ENCODE measurements around the gene SLC25A10.

The SLC25A10 gene

DNA sequence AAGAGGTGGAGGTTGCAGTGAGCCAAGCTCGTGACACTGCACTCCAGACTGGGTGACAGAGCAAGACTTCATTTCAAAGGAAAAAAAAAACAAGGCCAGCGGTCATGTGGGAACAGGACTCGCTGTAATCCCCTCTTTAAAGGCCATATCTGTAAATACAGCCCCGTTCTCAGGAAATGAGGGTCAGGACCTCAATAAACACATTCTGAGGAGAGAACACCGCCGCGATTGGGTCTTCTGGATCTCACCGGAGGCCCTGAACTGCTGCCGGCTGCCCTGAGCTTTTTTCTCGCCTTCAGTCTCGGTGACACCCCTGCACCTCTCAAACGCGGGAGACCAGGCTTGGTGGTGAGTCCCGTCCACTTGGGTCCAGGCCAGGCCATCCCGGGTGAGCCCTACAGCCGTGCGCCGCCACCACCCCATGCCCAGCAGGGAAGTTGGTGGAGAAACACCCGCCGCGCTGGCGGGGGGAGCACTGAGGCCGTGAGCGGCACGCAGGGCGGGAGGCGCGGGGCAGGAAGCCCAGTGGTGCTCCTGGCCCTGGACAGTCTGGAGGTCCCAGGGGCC, 28.4 kb downstream of the SLC25A10 start:
- H3K4me2 ChIP-seq (ENCODE audit: low read depth, low read length) = no peak overlapping the region
- no peaks in the 10 kb centered on the region for H3K9me2 ChIP-seq (replicated peaks; ENCODE audit: insufficient read depth, low read length)
- H3F3A ChIP-seq (ENCODE audit: insufficient read depth, low read length) = no peaks in the 10 kb centered on the region
- H4K20me1 ChIP-seq (ENCODE audit: insufficient read depth, low read length) = no peaks in the 10 kb centered on the region
- 0 out of 2 replicates have a peak, but pooled peaks cover 6% of the 10 kb centered on the region for H3K4me1 ChIP-seq (ENCODE audit: low read length)
- H3K27ac ChIP-seq (ENCODE audit: low read length) = no peak overlapping the region
- no peaks in the 10 kb centered on the region for H3K9me3 ChIP-seq (replicated peaks; ENCODE audit: insufficient read depth, low read length)
- DNase-seq = no peak
- TF ChIP-seq EZH2phosphoT487 (IDR thresholded peaks at IDR 0.05; ENCODE audit: low read length) = no peak
- no peak for TF ChIP-seq EZH2 (optimal IDR thresholded peaks at IDR 0.05; ENCODE audit: low read depth, low read length)
- TF ChIP-seq CTCF (IDR thresholded peaks at IDR 0.05; ENCODE audit: low read length) = no peak
- H3K36me3 ChIP-seq (replicated peaks; ENCODE audit: insufficient read depth, low read length) = no peaks in the 10 kb centered on the region
- H3K27me3 ChIP-seq (replicated peaks; ENCODE audit: insufficient read depth, low read length) = peaks cover 29% of the 10 kb centered on the region
- H3K4me3 ChIP-seq (ENCODE audit: low read length) = no peak overlapping the region
- no peak overlapping the region for H2AFZ ChIP-seq (ENCODE audit: low read length)
- no peak overlapping the region for H3K9ac ChIP-seq (ENCODE audit: low read length)
- H3K79me2 ChIP-seq (ENCODE audit: low read length) = no peaks in the 10 kb centered on the region

- Histone ChIP-seq H3K9me3 (replicated peaks; ENCODE audit: insufficient read depth, low read length) (no peaks in the 10 kb centered on the region), H3K9me2 (replicated peaks; ENCODE audit: insufficient read depth, low read length) (no peaks in the 10 kb centered on the region), H3K27ac (ENCODE audit: low read length) (no peak overlapping the region), H3K27me3 (replicated peaks; ENCODE audit: insufficient read depth, low read length) (peaks cover 26% of the 10 kb centered on the region), H3K4me3 (ENCODE audit: low read length) (no peak overlapping the region), H3K36me3 (replicated peaks; ENCODE audit: insufficient read depth, low read length) (no peaks in the 10 kb centered on the region), H3F3A (ENCODE audit: insufficient read depth, low read length) (no peaks in the 10 kb centered on the region), H2AFZ (ENCODE audit: low read length) (no peak overlapping the region), H3K4me1 (ENCODE audit: low read length) (0 out of 2 replicates have a peak, but pooled peaks cover under 1% of the 10 kb centered on the region), H3K4me2 (ENCODE audit: low read depth, low read length) (no peak overlapping the region), H3K9ac (ENCODE audit: low read length) (no peak overlapping the region), H3K79me2 (ENCODE audit: low read length) (no peaks in the 10 kb centered on the region), H4K20me1 (ENCODE audit: insufficient read depth, low read length) (no peaks in the 10 kb centered on the region)
- TF ChIP-seq EZH2 (optimal IDR thresholded peaks at IDR 0.05; ENCODE audit: low read depth, low read length) (no peak), EZH2phosphoT487 (IDR thresholded peaks at IDR 0.05; ENCODE audit: low read length) (no peak), CTCF (IDR thresholded peaks at IDR 0.05; ENCODE audit: low read length) (no peak)
- no peak for DNase-seq
Measured at GRCh38 chr17:81741049-81741593, 29.0 kb downstream of the SLC25A10 start.

DNA sequence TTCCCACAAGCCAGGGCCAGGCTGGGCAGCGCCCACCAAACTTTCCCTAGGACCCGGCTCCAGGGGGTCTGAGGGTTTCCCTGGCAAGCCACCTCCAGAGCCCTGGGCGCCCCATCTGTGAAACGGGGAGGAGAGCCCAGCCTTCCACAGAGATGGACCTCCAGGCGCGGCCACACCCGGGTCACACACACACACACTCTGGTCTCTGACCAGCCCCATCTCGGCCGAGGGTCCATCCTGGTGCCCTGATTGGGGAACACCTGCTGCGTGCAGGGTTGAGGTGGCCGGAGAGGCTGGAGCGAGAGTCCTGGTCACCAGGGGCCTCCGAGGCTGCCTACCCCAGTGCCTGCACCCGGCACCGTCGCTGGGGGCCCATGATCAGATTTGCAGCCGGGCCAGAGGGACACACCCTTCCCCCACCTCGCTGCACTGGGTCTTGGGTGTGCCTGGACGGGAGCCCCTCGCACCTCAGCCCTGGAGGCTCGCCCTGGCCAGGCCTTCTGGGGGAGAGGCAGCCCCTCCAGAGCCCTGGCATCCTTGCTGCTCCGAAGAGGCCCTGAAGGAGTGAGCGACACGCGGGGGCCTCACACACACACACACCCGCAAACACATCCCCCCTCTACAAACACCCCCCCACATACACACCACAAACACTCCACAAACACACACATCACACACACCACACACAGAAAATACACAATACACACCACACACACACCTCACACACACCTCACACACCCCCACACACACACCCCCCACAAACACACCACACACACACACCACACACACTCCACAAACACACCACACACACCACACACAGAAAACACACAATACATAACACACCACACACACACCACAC, 29.7 kb downstream of the SLC25A10 start:
- Histone ChIP-seq H3F3A (ENCODE audit: insufficient read depth, low read length) (no peaks in the 10 kb centered on the region), H3K27ac (ENCODE audit: low read length) (no peak overlapping the region), H3K9me2 (replicated peaks; ENCODE audit: insufficient read depth, low read length) (no peaks in the 10 kb centered on the region), H3K9ac (ENCODE audit: low read length) (no peak overlapping the region), H3K79me2 (ENCODE audit: low read length) (no peaks in the 10 kb centered on the region), H2AFZ (ENCODE audit: low read length) (no peak overlapping the region), H3K4me1 (ENCODE audit: low read length) (no peaks in the 10 kb centered on the region), H3K27me3 (replicated peaks; ENCODE audit: insufficient read depth, low read length) (peaks cover 23% of the 10 kb centered on the region), H3K36me3 (replicated peaks; ENCODE audit: insufficient read depth, low read length) (no peaks in the 10 kb centered on the region), H3K9me3 (replicated peaks; ENCODE audit: insufficient read depth, low read length) (no peaks in the 10 kb centered on the region), H3K4me3 (ENCODE audit: low read length) (no peak overlapping the region), H4K20me1 (ENCODE audit: insufficient read depth, low read length) (no peaks in the 10 kb centered on the region), H3K4me2 (ENCODE audit: low read depth, low read length) (no peak overlapping the region)
- TF ChIP-seq CTCF (IDR thresholded peaks at IDR 0.05; ENCODE audit: low read length) (no peak), EZH2phosphoT487 (IDR thresholded peaks at IDR 0.05; ENCODE audit: low read length) (no peak), EZH2 (optimal IDR thresholded peaks at IDR 0.05; ENCODE audit: low read depth, low read length) (no peak)
- DNase-seq = no peak

All from MM.1S (cell line).